Thoracic aorta (tissue), 2 donors: ENCODE measurements around the gene MCCC1. TPM values are rescaled to one million over a fixed set of nuclear protein-coding genes. Genes with fewer than 3 reads are reported as not detected.

ENCODE experiments used
- ATAC-seq: fragments of 150-250 bp; one replicate; pipeline ENCODE4 v1.8.0; 2017; ENCODE audit warnings: low read depth; ENCODE audit not compliant: insufficient number of reproducible peaks, low FRiP score
- DNase-seq: peaks from one replicate; pipeline ENCODE4 v3.0.0-alpha.2; 2020; ENCODE audit warnings: low spot score
- H3K27ac ChIP-seq, 2 donors: fragments of 200-600 bp; sonication (generic); 1 replicate in 1 of 2; 2 replicates in 1 of 2; pipeline ENCODE4 v1.5.1; 2016; ENCODE audit warnings: mild to moderate bottlenecking in 2 of 2, moderate library complexity in 2 of 2
- H3K27me3 ChIP-seq: fragments of 200-600 bp; sonication (generic); replicated peaks from 2 replicates; pipeline ENCODE4 v1.6.0; 2016; ENCODE audit warnings: mild to moderate bottlenecking; ENCODE audit not compliant: insufficient read depth
- H3K36me3 ChIP-seq: fragments of 200-600 bp; sonication (generic); one replicate; pipeline ENCODE4 v1.5.1; 2016
- H3K4me1 ChIP-seq, 2 donors: fragments of 200-600 bp; sonication (generic); 1 replicate in 1 of 2; 2 replicates in 1 of 2; pipeline versions ENCODE4 v1.5.1 to v1.6.0; 2016; ENCODE audit warnings: low read depth in 2 of 2, mild to moderate bottlenecking in 1 of 2; ENCODE audit not compliant: control insufficient read depth in 1 of 2
- H3K4me3 ChIP-seq: fragments of 200-600 bp; sonication (generic); 2 replicates; pipeline ENCODE4 v1.5.1; 2016; ENCODE audit warnings: mild to moderate bottlenecking
- H3K9me3 ChIP-seq: fragments of 200-600 bp; sonication (generic); 2 replicates; pipeline ENCODE4 v1.5.1; 2016
- total RNA-seq, 2 donors: library from RNA; depleted of rRNA; stranded (reverse); fragments of >200 nt; gene quantifications; one replicate each; pipeline versions ENCODE4 v1.1.0 to v1.2.3, GENCODE V29; 2016
- TF ChIP-seq, protein P1 (sequence below): fragments of 200-600 bp; sonication (generic); IDR thresholded peaks from one replicate; pipeline ENCODE4 v1.5.1; 2019; ENCODE audit warnings: antibody characterized with exemption

Gene MCCC1
- total RNA-seq = 10 to 100 TPM; 23.4 to 28.5 TPM

DNA sequence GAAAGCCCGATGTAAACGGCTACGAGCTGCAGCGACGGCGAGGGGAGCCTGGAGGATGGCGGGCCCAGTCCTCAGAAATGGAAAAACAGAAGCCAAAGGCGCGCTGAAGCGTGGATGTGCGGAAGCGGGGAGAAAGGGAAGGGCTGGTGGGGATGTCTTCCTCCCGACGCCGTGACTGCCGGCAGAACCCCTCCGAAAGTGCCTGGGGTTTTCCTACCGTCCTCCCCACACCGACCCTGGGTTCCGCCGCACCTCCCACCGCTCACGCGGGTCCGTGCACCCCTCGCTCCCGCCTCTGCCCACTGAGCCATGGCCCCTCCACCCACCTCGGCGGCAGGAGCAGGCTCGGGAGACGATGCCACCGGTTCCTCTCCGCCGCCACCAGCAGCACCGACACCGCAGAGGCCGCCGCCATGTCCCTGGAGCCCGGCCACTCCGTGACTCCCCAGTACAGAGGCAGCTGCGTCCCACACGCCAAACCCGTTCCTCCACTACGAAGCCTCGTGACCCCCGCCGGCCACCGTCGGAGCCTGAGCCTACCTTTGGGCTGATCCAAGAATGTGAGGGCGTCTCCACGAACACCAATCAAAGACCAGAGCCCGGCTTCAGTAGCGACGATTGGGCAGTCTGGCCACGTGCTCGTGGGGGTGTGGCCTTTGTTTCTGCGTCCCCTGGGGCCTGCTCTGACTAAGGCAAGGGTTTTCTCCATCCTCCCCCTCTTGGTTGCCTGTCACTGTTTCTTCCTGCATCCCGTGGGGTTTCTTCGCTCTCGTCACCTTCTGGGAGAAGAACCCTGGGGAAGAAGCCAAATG lies at the start of gene MCCC1:
TSS of gene MCCC1 (minus strand) at position 471 of the 812 bp plus-strand sequence. CDS start at position 415, 56 bp downstream.
- Histone ChIP-seq H3K4me1 (peaks cover 15 to 27% of the 10 kb centered on the region in 2 donors), H3K27ac (peak within 1 kb of the TSS; percentile 85 to 91), H3K36me3 (no peaks in the 10 kb centered on the region), H3K9me3 (no peaks in the 10 kb centered on the region), H3K27me3 (no peaks in the 10 kb centered on the region), H3K4me3 (peak within 1 kb of the TSS; percentile 79)
- TF ChIP-seq, protein P1, sequence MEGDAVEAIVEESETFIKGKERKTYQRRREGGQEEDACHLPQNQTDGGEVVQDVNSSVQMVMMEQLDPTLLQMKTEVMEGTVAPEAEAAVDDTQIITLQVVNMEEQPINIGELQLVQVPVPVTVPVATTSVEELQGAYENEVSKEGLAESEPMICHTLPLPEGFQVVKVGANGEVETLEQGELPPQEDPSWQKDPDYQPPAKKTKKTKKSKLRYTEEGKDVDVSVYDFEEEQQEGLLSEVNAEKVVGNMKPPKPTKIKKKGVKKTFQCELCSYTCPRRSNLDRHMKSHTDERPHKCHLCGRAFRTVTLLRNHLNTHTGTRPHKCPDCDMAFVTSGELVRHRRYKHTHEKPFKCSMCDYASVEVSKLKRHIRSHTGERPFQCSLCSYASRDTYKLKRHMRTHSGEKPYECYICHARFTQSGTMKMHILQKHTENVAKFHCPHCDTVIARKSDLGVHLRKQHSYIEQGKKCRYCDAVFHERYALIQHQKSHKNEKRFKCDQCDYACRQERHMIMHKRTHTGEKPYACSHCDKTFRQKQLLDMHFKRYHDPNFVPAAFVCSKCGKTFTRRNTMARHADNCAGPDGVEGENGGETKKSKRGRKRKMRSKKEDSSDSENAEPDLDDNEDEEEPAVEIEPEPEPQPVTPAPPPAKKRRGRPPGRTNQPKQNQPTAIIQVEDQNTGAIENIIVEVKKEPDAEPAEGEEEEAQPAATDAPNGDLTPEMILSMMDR = no peak
- DNase-seq (peak; percentile 95), ATAC-seq (peak; percentile 100)

GRCh38 chr3:183148056-183148455 lies 48.8 kb upstream of the MCCC1 start:
- Histone ChIP-seq H3K9me3 (no peaks in the 10 kb centered on the region), H3K27me3 (no peaks in the 10 kb centered on the region), H3K4me3 (no peak overlapping the region), H3K27ac (no peak overlapping the region), H3K4me1 (no peaks in the 10 kb centered on the region), H3K36me3 (no peaks in the 10 kb centered on the region)
- TF ChIP-seq, protein P1 = no peak
- no peak for DNase-seq
- no peak for ATAC-seq

DNA sequence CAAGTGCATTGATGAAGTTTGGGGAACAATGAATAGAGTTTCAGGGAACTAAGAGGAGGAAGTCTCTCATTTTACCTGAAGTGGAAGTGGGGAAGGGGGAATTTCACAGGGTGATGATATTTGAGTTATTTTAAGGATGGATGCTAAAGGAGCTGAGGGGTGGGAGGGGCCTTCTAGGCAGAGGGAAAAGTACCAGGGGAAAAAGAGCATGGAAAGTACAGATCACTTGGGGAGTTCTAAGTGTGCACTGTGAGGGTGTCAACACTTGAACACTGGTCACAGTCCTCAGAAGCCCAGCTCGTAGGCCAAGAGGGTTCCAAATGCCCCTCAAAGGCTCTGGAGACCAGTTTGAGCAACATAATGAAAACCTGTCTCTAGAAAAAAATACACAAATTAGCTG lies 45.1 kb upstream of the MCCC1 start:
- no peaks in the 10 kb centered on the region for H3K36me3 ChIP-seq
- no peak for DNase-seq
- no peaks in the 10 kb centered on the region for H3K4me1 ChIP-seq
- H3K9me3 ChIP-seq = no peaks in the 10 kb centered on the region
- no peak overlapping the region for H3K4me3 ChIP-seq
- no peaks in the 10 kb centered on the region for H3K27me3 ChIP-seq
- no peak for ATAC-seq
- H3K27ac ChIP-seq = no peak overlapping the region
- TF ChIP-seq, protein P1 = no peak

DNA sequence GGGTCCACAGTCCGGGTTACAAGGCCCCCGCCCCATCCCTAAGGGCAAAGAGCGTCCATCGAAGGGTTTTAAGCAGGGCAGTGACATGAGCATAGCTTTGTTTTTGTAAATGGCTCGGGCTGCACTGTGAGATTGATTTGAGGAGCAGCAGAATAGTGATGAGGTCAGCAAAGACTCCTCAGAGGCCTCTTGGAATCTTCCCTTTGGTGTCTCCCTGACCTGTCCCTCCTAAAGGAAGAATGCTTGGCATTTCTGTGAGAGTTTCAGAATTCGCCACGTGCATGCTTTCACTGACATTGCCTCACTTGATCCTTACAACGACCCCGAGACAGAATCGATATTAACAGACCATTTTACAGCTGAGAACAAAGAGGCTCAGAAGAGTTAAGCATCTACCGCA lies 42.9 kb upstream of the MCCC1 start:
- H3K9me3 ChIP-seq = no peaks in the 10 kb centered on the region
- DNase-seq = no peak
- H3K27me3 ChIP-seq = no peaks in the 10 kb centered on the region
- no peaks in the 10 kb centered on the region for H3K4me1 ChIP-seq
- TF ChIP-seq, protein P1 = no peak
- H3K27ac ChIP-seq = no peak overlapping the region
- ATAC-seq = no peak
- H3K36me3 ChIP-seq = no peaks in the 10 kb centered on the region
- H3K4me3 ChIP-seq = no peak overlapping the region

DNA sequence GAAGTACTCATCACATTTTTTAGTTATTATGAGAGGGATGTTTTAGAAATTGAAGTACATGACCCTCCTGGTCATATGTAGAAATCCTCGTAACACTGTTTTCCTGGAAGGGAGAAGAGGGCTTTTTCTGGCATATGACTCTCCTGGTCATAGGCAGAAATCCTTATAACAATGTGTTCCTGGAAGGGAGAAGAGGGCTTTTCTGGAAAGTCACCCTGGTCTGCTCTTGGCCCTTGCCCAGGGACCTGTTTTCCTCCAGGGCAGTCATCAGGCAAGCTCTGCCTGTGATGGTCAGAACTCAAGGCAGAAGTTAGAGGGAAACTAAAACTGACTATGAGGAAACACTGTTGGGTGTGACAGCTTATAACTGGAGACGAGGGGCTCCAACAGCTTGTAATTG lies 35.5 kb upstream of the MCCC1 start:
- Histone ChIP-seq H3K9me3 (no peaks in the 10 kb centered on the region), H3K27me3 (no peaks in the 10 kb centered on the region), H3K4me1 (peaks cover 0 to 11% of the 10 kb centered on the region in 2 donors), H3K4me3 (no peak overlapping the region), H3K36me3 (no peaks in the 10 kb centered on the region), H3K27ac (no peak overlapping the region)
- DNase-seq (no peak), ATAC-seq (no peak)
- TF ChIP-seq, protein P1 = no peak
